Neural cell (in vitro differentiated cells): ENCODE results near the gene ZNF326. TPM values are rescaled to one million over a fixed set of nuclear protein-coding genes. Genes with fewer than 3 reads are reported as not detected.
"Not testable (repeated sequence)": the region's sequence is repeated elsewhere in the genome, so short reads cannot be mapped to it uniquely, and the experiment has no call there.

Source experiments
- H2AFZ ChIP-seq: fragments of 200-600, 300-800 bp; sonication (generic), shearing (Covaris generic); 2 replicates; pipeline ENCODE4 v1.6.0; 2014; ENCODE audit warnings: low read depth, mild to moderate bottlenecking, antibody characterized with exemption, low read length, moderate library complexity
- H3F3A ChIP-seq: fragments of 200-600 bp; shearing (Covaris generic); 2 replicates; pipeline ENCODE4 v1.6.1; 2016; ENCODE audit warnings: mild to moderate bottlenecking, moderate library complexity, mixed read lengths, antibody characterized with exemption, low read length; ENCODE audit not compliant: insufficient read depth, poor library complexity, severe bottlenecking
- H3K27ac ChIP-seq: fragments of 200-600, 300-800 bp; sonication (generic), shearing (Covaris generic); 2 replicates; pipeline ENCODE4 v1.5.1; 2014; ENCODE audit warnings: mild to moderate bottlenecking, low read length, moderate library complexity
- H3K27me3 ChIP-seq: fragments of 300-800, 200-600 bp; sonication (generic), shearing (Covaris generic); 2 replicates; pipeline ENCODE4 v1.6.0; 2014; ENCODE audit warnings: mild to moderate bottlenecking, low read depth, low read length, moderate library complexity; ENCODE audit not compliant: insufficient read depth
- H3K36me3 ChIP-seq: fragments of 300-800, 200-600 bp; sonication (generic), shearing (Covaris generic); 2 replicates; pipeline ENCODE4 v1.5.1; 2014; ENCODE audit warnings: mild to moderate bottlenecking, antibody characterized with exemption, low read length, moderate library complexity; ENCODE audit not compliant: insufficient read depth
- H3K4me2 ChIP-seq: fragments of 300-800, 200-600 bp; sonication (generic), shearing (Covaris generic); 2 replicates; pipeline ENCODE4 v1.6.0; 2014; ENCODE audit warnings: mild to moderate bottlenecking, low read length
- H3K4me3 ChIP-seq: fragments of 300-800, 200-600 bp; sonication (generic), shearing (Covaris generic); 2 replicates; pipeline ENCODE4 v1.5.1; 2014; ENCODE audit warnings: mild to moderate bottlenecking, low read length, moderate library complexity
- H3K79me2 ChIP-seq: fragments of 200-600 bp; shearing (Covaris generic); replicated peaks from 2 replicates; pipeline ENCODE4 v1.6.0; 2014; ENCODE audit warnings: mild to moderate bottlenecking, low read length, moderate library complexity; ENCODE audit not compliant: insufficient read depth
- H3K9ac ChIP-seq: fragments of 300-800, 200-600 bp; sonication (generic), shearing (Covaris generic); 2 replicates; pipeline ENCODE4 v1.6.1; 2016; ENCODE audit warnings: mild to moderate bottlenecking, low read length, mixed read lengths
- H3K9me2 ChIP-seq: fragments of 200-600 bp; shearing (Covaris generic); 2 replicates; pipeline ENCODE4 v1.6.1; 2016; ENCODE audit warnings: mild to moderate bottlenecking, low read length, mixed read lengths; ENCODE audit not compliant: insufficient read depth
- H3K9me3 ChIP-seq: fragments of 200-600, 300-800 bp; sonication (generic), shearing (Covaris generic); 2 replicates; pipeline ENCODE4 v1.6.1; 2016; ENCODE audit warnings: mild to moderate bottlenecking, mixed run types, low read length, moderate library complexity, mixed read lengths
- H4K20me1 ChIP-seq: fragments of 200-600 bp; shearing (Covaris generic); 2 replicates; pipeline ENCODE4 v1.6.1; 2016; ENCODE audit warnings: mild to moderate bottlenecking, mixed run types; ENCODE audit not compliant: insufficient read depth
- EP300 ChIP-seq: fragments of 450-650 bp; conservative IDR thresholded peaks from 2 replicates; pipeline ENCODE4 v1.6.1; 2014; ENCODE audit warnings: antibody characterized with exemption, mild to moderate bottlenecking, moderate library complexity; ENCODE audit not compliant: poor library complexity, severe bottlenecking
- EZH2 ChIP-seq: fragments of 200-600, 300-800 bp; shearing (Covaris generic), sonication (generic); IDR thresholded peaks from 2 replicates; pipeline ENCODE4 v1.6.1; 2014; ENCODE audit warnings: antibody characterized with exemption, low read length, borderline replicate concordance, mild to moderate bottlenecking; ENCODE audit not compliant: insufficient read depth, poor library complexity, severe bottlenecking
- REST ChIP-seq: IDR thresholded peaks from 2 replicates; pipeline ENCODE4 v1.6.1; 2012; ENCODE audit warnings: borderline replicate concordance
- TAF1 ChIP-seq: IDR thresholded peaks from 2 replicates; pipeline ENCODE4 v1.6.1; 2012; ENCODE audit warnings: low read depth
- polyA plus RNA-seq: library from polyadenylated mRNA; depleted of rRNA; stranded (reverse); fragments of >200 nt; gene quantifications from 2 replicates; pipeline ENCODE4 v1.2.3, GENCODE V29; 2014

ZNF326 gene
- polyA plus RNA-seq, 1 donor from 2014 or later, result 65.0 TPM

DNA sequence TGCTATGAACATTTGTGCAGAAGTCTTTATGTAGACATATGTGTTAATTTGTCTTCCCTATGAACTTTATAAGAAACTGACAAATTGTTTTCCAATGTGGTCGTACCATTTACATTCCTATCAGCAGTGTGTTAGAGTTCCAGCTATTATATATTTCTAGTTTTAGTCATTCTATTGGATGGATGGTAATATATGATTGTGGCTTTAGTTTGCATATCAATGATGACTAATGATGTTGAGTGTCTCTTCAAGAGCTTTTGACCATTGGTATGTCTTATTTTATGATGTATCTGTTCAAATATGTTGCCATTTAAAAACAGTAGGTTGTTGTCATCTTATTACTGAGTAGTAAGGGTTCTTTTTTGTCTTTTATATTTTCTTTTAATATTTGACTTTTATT, 16.2 kb upstream of the ZNF326 start:
- Histone ChIP-seq H3K27me3 (no peaks in the 10 kb centered on the region), H3K79me2 (no peaks in the 10 kb centered on the region), H3K4me2 (no peak overlapping the region), H3K9me2 (no peaks in the 10 kb centered on the region), H3K27ac (no peak overlapping the region), H3K4me3 (no peak overlapping the region), H3K36me3 (no peaks in the 10 kb centered on the region), H3F3A (no peaks in the 10 kb centered on the region), H3K9me3 (no peaks in the 10 kb centered on the region), H2AFZ (no peak overlapping the region), H3K9ac (no peak overlapping the region), H4K20me1 (no peaks in the 10 kb centered on the region)
- no peak for TF ChIP-seq EP300
- no peak for TF ChIP-seq EZH2
- no peak for TF ChIP-seq REST

GRCh38 chr1:89980605-89981004, 14.3 kb upstream of the ZNF326 start:
- no peaks in the 10 kb centered on the region for H4K20me1 ChIP-seq
- no peaks in the 10 kb centered on the region for H3K79me2 ChIP-seq
- H3K9me3 ChIP-seq, result no peaks in the 10 kb centered on the region
- no peak overlapping the region for H2AFZ ChIP-seq
- H3K27me3 ChIP-seq, result no peaks in the 10 kb centered on the region
- H3K4me2 ChIP-seq, result no peak overlapping the region
- no peaks in the 10 kb centered on the region for H3K9me2 ChIP-seq
- H3F3A ChIP-seq, result no peaks in the 10 kb centered on the region
- no peaks in the 10 kb centered on the region for H3K36me3 ChIP-seq
- H3K4me3 ChIP-seq, result no peak overlapping the region
- no peak for TF ChIP-seq TAF1
- no peak overlapping the region for H3K9ac ChIP-seq
- H3K27ac ChIP-seq, result no peak overlapping the region

DNA sequence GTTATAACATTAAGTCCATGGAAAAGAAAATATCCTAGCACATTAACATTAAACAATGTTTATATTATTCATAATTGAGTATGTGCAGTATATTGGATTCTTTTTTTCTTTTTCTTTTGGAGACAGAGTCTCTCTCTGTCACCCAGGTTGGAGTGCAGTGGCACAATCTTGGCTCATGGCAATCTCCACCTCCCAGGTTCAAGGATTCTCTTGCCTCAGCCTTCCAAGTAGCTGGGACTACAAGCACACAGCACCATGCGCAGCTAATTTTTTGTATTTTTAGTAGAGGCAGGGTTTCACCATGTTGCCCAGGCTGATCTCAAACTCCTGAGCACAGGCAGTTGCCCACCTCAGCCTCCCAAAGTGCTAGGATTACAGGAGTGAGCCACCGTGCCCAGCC, 12.1 kb upstream of the ZNF326 start:
- H3F3A ChIP-seq, H3K27me3 ChIP-seq, H3K27ac ChIP-seq, H3K9ac ChIP-seq, H2AFZ ChIP-seq, H3K9me2 ChIP-seq, H3K9me3 ChIP-seq, H4K20me1 ChIP-seq, H3K4me2 ChIP-seq, H3K36me3 ChIP-seq, H3K79me2 ChIP-seq, H3K4me3 ChIP-seq: not testable (repeated sequence)

DNA sequence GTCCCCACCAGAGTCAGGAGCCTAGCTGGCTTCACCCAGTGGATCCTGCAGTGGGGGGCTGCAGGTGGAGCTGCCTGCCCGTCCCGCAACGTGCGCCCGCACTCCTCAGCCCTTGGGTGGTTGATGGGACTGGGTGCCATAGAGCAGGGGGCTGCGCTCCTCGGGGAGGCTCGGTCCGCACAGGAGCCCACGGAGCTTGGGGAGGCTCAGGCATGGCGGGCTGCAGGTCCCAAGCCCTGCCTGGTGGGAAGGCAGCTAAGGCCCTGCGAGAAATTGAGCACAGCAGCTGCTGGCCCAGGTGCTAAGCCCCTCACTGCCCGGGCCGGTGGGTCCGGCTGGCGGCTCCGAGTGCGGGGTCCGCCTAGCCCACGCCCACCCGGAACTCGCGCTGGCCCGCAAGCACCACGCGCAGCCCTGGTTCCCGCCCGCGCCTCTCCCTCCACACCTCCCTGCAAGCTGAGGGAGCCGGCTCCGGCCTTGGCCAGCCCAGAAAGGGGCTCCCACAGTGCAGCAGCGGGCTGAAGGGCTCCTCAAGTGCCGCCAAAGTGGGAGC, 10.3 kb upstream of the ZNF326 start:
- H3K9me2 ChIP-seq, H3K36me3 ChIP-seq, H3F3A ChIP-seq, H3K9me3 ChIP-seq, H2AFZ ChIP-seq, H3K27me3 ChIP-seq, H4K20me1 ChIP-seq, H3K4me3 ChIP-seq, H3K4me2 ChIP-seq, H3K9ac ChIP-seq, H3K79me2 ChIP-seq, H3K27ac ChIP-seq: not testable (repeated sequence)
